ENCODE results near the gene HSPA4. TPM values are rescaled to one million over a fixed set of nuclear protein-coding genes. Genes with fewer than 3 reads are reported as not detected.

The HSPA4 gene
- total RNA-seq, 1 donor from 2014 or later = 66.0 TPM

DNA sequence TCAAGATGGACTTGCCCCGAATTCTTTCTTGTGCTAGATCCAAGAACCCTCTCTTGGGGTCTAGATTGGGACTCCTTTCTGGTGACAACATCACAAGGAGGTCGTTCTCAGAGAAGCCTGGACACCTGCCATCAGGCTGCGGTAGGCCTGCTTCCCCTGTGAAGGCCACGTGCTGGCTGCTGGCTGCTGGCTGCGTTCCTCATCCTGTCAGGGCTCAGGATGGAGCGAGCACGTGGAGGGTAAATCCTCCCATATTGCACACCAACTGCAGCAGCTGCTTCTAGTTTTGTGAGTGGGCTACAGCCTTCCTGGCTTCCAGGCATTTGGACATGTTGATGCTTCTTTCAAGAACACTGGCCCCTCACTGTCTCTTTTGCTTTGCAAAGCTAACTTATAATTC lies 95.6 kb downstream of the HSPA4 start:
- TF ChIP-seq, protein P1, sequence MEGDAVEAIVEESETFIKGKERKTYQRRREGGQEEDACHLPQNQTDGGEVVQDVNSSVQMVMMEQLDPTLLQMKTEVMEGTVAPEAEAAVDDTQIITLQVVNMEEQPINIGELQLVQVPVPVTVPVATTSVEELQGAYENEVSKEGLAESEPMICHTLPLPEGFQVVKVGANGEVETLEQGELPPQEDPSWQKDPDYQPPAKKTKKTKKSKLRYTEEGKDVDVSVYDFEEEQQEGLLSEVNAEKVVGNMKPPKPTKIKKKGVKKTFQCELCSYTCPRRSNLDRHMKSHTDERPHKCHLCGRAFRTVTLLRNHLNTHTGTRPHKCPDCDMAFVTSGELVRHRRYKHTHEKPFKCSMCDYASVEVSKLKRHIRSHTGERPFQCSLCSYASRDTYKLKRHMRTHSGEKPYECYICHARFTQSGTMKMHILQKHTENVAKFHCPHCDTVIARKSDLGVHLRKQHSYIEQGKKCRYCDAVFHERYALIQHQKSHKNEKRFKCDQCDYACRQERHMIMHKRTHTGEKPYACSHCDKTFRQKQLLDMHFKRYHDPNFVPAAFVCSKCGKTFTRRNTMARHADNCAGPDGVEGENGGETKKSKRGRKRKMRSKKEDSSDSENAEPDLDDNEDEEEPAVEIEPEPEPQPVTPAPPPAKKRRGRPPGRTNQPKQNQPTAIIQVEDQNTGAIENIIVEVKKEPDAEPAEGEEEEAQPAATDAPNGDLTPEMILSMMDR (IDR thresholded peaks at IDR 0.05) = no peak
- no peaks in the 10 kb centered on the region for H3K27me3 ChIP-seq (ENCODE audit: low read depth)
- H3K4me1 ChIP-seq = peaks cover 6% of the 10 kb centered on the region
- no peaks in the 10 kb centered on the region for H3K36me3 ChIP-seq
- no peak overlapping the region for H3K4me3 ChIP-seq
- no peaks in the 10 kb centered on the region for H3K9me3 ChIP-seq
- H3K27ac ChIP-seq = no peak overlapping the region
- ATAC-seq (no peak), DNase-seq (no peak)
- intact Hi-C loops (cut with DNase I) = no loop called here

DNA sequence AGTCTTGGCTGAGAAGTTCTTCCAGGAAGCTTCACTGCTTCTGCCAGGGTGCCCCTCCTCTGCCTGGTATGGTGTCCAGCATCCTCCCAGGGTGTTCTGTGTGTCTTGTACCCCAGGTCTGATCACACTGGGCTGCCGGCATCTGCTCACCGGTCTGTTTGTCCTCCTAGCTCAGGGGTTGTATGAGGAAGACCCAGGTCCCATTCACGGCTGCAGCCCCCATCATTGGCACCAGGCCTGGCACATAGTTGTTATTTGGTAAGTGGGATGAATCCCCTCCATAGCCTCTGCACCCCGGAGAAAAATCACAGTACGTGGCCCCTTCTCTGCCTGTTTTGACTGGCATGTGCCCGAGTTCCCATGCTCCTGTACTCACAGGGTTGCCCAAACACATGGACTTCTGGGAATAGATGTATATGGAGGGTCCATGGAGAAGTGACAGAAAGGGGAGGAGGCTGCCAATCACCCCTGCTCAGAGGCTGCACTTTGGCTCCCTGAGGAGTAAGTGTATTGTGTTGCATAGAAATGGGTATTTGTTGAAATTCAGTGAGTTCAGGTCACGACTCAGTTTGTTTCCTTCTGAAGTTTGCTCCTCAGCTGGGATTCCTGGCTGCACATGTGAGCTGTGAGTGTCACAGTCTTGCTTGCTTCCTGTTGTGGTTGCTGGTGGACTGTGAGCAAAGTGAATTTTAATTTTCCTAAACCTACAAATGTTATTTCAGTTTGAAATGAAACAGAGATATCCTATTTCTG lies 96.2 kb downstream of the HSPA4 start:
- H3K27me3 ChIP-seq (ENCODE audit: low read depth) = no peaks in the 10 kb centered on the region
- H3K27ac ChIP-seq = no peak overlapping the region
- no peaks in the 10 kb centered on the region for H3K36me3 ChIP-seq
- H3K9me3 ChIP-seq = no peaks in the 10 kb centered on the region
- DNase-seq = no peak
- no peak for ATAC-seq
- peaks cover 6% of the 10 kb centered on the region for H3K4me1 ChIP-seq
- intact Hi-C loops (cut with DNase I) = no loop called here
- TF ChIP-seq, protein P1 (IDR thresholded peaks at IDR 0.05) = no peak
- H3K4me3 ChIP-seq = no peak overlapping the region

DNA sequence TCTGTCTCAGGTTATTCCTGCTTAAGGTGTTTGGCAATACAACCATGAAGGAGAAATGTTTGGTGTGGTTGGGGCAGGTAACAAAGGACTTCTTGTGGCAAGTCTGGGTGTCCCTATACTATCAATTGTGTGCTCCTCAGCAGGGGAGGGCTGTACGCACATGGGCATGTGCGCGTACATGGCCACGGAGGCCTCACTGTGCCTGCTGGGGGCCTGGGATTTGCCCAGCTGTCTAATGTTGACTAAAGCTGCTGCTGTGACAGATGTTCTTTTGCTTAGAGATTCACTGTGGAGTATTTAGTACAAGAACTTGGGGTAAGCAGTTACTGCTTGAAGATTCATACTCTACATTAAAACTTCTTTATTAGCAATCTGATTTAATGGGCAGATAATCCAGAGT lies 97.5 kb downstream of the HSPA4 start:
- H3K36me3 ChIP-seq = no peaks in the 10 kb centered on the region
- H3K4me1 ChIP-seq = peaks cover 6% of the 10 kb centered on the region
- ATAC-seq (no peak), DNase-seq (no peak)
- TF ChIP-seq, protein P1 (IDR thresholded peaks at IDR 0.05) = no peak
- no peak overlapping the region for H3K4me3 ChIP-seq
- H3K27me3 ChIP-seq (ENCODE audit: low read depth) = no peaks in the 10 kb centered on the region
- H3K9me3 ChIP-seq = no peaks in the 10 kb centered on the region
- H3K27ac ChIP-seq = no peak overlapping the region
- intact Hi-C loops (cut with DNase I) = no loop called here

DNA sequence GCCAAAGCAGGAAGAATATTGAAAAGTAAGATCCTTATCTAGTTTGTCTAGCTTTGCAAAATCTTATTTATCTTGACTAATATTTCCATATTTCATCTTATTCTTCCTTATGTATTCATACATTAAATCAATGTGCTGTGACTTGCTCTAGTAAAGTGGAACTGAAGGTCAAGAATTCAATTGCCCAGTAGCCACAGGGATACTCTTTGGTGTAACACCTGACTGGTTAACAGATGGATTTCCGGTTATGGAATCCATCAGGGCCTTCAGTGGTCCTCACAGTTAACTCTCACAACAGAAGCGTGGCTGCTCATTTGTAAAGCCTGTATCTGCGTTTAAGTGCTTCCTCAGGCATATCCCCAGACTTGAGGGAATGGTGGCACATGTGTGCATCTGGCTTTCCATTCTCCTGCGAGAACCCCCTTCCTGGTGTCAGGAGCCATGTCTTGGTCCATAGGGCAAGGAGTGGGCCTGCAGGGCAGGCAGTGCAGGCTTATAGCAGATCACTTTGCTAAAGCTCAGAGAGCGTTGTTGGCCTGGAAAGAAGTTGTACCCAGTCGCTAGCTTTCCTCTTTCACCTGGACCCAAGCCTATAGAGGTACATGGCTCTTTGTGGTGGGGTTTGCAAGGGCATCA lies 99.2 kb downstream of the HSPA4 start:
- Histone ChIP-seq H3K27ac (no peak overlapping the region), H3K4me1 (peaks cover 6% of the 10 kb centered on the region), H3K9me3 (no peaks in the 10 kb centered on the region), H3K4me3 (no peak overlapping the region), H3K36me3 (no peaks in the 10 kb centered on the region), H3K27me3 (ENCODE audit: low read depth) (no peaks in the 10 kb centered on the region)
- intact Hi-C loops (cut with DNase I) = no loop called here
- DNase-seq (no peak), ATAC-seq (no peak)
- TF ChIP-seq, protein P1 (IDR thresholded peaks at IDR 0.05) = no peak

DNA sequence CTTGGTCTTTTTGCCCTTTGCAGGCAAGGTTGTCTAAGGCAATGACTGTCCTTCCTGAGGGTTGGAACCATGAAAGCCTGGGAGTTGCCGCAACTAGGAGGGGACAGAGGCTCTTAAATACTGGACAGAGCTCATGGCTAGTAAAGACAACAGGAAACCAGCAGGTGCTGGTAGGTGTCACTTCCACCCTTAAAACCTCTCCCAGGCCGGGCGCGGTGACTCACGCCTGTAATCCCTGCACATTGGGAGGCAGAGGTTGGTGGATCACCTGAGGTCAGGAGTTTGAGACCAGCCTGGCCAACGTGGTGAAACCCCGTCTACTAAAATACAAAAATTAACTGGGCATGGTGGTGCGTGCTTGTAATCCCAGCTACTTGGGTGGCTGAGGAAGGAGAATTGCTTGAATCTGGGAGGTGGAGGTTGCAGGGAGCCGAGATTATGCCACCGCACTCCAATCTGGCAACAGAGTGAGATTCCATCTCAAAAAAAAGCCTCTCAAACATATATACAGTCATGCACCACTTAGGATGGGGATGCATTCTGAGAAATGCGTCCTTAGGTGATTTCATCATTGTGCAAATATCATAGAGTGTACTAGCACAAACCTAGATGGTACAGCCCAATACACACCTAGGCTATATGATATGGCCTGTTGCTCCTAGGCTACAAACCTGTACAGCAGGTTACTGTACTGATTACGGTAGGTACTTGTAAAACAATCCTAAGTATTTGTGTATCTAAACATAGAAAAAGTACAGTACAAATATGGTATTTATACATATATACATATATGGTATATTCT lies 102.7 kb downstream of the HSPA4 start:
- H3K27me3 ChIP-seq (ENCODE audit: low read depth) = no peaks in the 10 kb centered on the region
- no peak overlapping the region for H3K4me3 ChIP-seq
- no peaks in the 10 kb centered on the region for H3K36me3 ChIP-seq
- TF ChIP-seq, protein P1 (IDR thresholded peaks at IDR 0.05) = no peak
- ATAC-seq (no peak), DNase-seq (no peak)
- intact Hi-C loops (cut with DNase I) = no loop called here
- H3K27ac ChIP-seq = no peak overlapping the region
- H3K9me3 ChIP-seq = no peaks in the 10 kb centered on the region
- no peaks in the 10 kb centered on the region for H3K4me1 ChIP-seq
